Heart left ventricle (tissue), 16 donors: ENCODE results near the gene MOK. TPM values are rescaled to one million over a fixed set of nuclear protein-coding genes. Genes with fewer than 3 reads are reported as not detected.

Experiments
- ATAC-seq, 4 donors: fragments of 200-7000 bp; cut with Tn5 transposase; one replicate each; pipeline ENCODE4 v1.9.1; 2020 to 2022; ENCODE audit warnings: moderate library complexity in 4 of 4, mild to moderate bottlenecking in 3 of 4, moderate number of reproducible peaks in 1 of 4
- DNase-seq, 5 donors: peaks; one replicate each; pipeline ENCODE4 v3.0.0-alpha.2; 2020
- H3K27ac ChIP-seq, 12 donors: fragments of 200-600 bp; sonication (generic) in 4 of 12; one replicate each; pipeline versions ENCODE4 v1.5.0 to v1.8.0; 2016 to 2022; ENCODE audit warnings: mild to moderate bottlenecking in 2 of 12
- H3K27me3 ChIP-seq, 9 donors: fragments of 200-600 bp; sonication (generic) in 2 of 9; one replicate each; pipeline versions ENCODE4 v1.5.1 to v1.8.0; 2016 to 2022; ENCODE audit warnings: mild to moderate bottlenecking in 3 of 9
- H3K36me3 ChIP-seq, 9 donors: fragments of 200-600 bp; sonication (generic) in 2 of 9; one replicate each; pipeline versions ENCODE4 v1.5.0 to v1.8.0; 2018 to 2022; ENCODE audit warnings: mild to moderate bottlenecking in 2 of 9
- H3K4me1 ChIP-seq, 12 donors: fragments of 200-600 bp; sonication (generic) in 4 of 12; one replicate each; pipeline versions ENCODE4 v1.5.0 to v1.8.0; 2016 to 2022; ENCODE audit warnings: mild to moderate bottlenecking in 3 of 12
- H3K4me3 ChIP-seq, 12 donors: fragments of 200-600 bp; sonication (generic) in 4 of 12; one replicate each; pipeline versions ENCODE4 v1.5.0 to v1.8.0; 2017 to 2022; ENCODE audit warnings: mild to moderate bottlenecking in 9 of 12, moderate library complexity in 4 of 12
- H3K9me3 ChIP-seq, 12 donors: fragments of 200-600 bp; sonication (generic) in 4 of 12; one replicate each; pipeline versions ENCODE4 v1.5.0 to v1.8.0; 2016 to 2022; ENCODE audit warnings: mild to moderate bottlenecking in 1 of 12
- POLR2A ChIP-seq, 2 donors: fragments of 450-650 bp; IDR thresholded peaks; one replicate each; pipeline ENCODE4 v1.6.1; 2017; ENCODE audit warnings: antibody characterized with exemption in 2 of 2, mild to moderate bottlenecking in 2 of 2, moderate library complexity in 2 of 2
- WGBS, 4 donors: extraction: QIAGEN DNeasy Blood & Tissue Kit in 2 of 4; methylation state at CpG; one replicate each; pipeline versions ENCODE4 v1.1.5 to v1.1.7; 2013 to 2018; 5-methylcytosine and 5-hydroxymethylcytosine counted together
- intact Hi-C, 10 donors: fragments of 100-400 bp; cut with DNase I; formaldehyde crosslinking; loops; one replicate each; pipeline versions ENCODE4 v1.11.1 to v1.14.2; 2022
- polyA plus RNA-seq, 2 donors: library from polyadenylated mRNA; stranded (reverse); fragments of 200-250 nt; gene quantifications; one replicate each; pipeline ENCODE4 v1.2.3, GENCODE V29; 2013
- total RNA-seq, 9 donors: library from RNA; depleted of rRNA in 2 of 9; stranded (reverse); fragments of >200 nt in 2 of 9; fragmentation: NEBNext Ultra II Directional in 3 of 9; extraction: Animal tissue kit (Norgen Biotek cat#: 25700) in 3 of 9; gene quantifications; one replicate each; pipeline versions ENCODE4 v1.1.0 to v1.2.4, GENCODE V29; 2016 to 2023
- TF ChIP-seq, protein P1 (sequence below), 12 donors: fragments of 200-600 bp; sonication (generic) in 4 of 12; IDR thresholded peaks; one replicate each; pipeline versions ENCODE4 v1.5.0 to v1.8.0; 2018 to 2022; ENCODE audit warnings: antibody characterized with exemption in 12 of 12, mild to moderate bottlenecking in 5 of 12
- donor health status: ischemic (EF 13 %, LVEDD 7.1; RV severe dilation, severe dysfunction).
- donor health status: healthy with polysubstance abuse.
- donor health status: DM: no; HTN: yes; CAD: no.
- donor health status: DM: no; HTN: no; CAD: no.
- donor health status: ischemic (EF 25% LVEDD 6.9; RV normal size, moderate dysfunction).
- donor health status: ischemic (EF 25% LVEDD 5.7; RV mildly dilated, moderate dysfunction).
- donor health status: healthy.
- donor health status: DM: yes; HTN: yes; CAD: no.
- donor health status: ischemic (EF 35%, LVEDD 5.7; RV mildly dilated, moderate dysfunction).
- donor health status: nonischemic (EF 11% LVEDD 7.7; RV severe dilation, severe dysfunction).
- donor health status: DM: yes; HTN: yes; CAD: no.
- donor health status: PGD.
- donor health status: ischemic (EF 29% LVEDD 5.4; RV normal size, mild dysfunction).
- donor health status: nonischemic (EF 23%, LVEDD 6.1; RV moderate dilation, normal function).

The MOK gene
- total and polyA plus RNA-seq, 11 donors = 8.7 to 18.1 (median 12.7) TPM

DNA sequence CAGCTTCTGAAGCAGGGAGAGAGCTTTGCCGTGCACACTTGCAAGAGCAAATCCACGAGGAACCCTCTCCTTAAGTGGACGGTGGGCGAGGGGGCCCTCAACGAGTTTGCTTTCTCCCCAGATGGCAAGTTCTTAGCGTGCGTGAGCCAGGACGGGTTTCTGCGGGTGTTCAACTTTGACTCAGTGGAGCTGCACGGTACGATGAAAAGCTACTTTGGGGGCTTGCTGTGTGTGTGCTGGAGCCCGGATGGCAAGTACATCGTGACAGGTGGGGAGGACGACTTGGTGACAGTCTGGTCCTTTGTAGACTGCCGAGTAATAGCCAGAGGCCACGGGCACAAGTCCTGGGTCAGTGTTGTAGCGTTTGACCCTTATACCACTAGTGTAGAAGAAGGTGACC lies 96.2 kb downstream of the MOK start:
- peaks cover 0 to 85% (median 60%) of the 10 kb centered on the region in 9 donors for H3K36me3 ChIP-seq
- H3K4me3 ChIP-seq = no peak overlapping the region
- TF ChIP-seq, protein P1, sequence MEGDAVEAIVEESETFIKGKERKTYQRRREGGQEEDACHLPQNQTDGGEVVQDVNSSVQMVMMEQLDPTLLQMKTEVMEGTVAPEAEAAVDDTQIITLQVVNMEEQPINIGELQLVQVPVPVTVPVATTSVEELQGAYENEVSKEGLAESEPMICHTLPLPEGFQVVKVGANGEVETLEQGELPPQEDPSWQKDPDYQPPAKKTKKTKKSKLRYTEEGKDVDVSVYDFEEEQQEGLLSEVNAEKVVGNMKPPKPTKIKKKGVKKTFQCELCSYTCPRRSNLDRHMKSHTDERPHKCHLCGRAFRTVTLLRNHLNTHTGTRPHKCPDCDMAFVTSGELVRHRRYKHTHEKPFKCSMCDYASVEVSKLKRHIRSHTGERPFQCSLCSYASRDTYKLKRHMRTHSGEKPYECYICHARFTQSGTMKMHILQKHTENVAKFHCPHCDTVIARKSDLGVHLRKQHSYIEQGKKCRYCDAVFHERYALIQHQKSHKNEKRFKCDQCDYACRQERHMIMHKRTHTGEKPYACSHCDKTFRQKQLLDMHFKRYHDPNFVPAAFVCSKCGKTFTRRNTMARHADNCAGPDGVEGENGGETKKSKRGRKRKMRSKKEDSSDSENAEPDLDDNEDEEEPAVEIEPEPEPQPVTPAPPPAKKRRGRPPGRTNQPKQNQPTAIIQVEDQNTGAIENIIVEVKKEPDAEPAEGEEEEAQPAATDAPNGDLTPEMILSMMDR (IDR thresholded peaks at IDR 0.05) = no peak
- no peak for TF ChIP-seq POLR2A (IDR thresholded peaks at IDR 0.05)
- H3K27me3 ChIP-seq = no peaks in the 10 kb centered on the region
- DNase-seq = no peak
- 82 to 92% (median 88%) methylated on average over 7 to 17 of the region's 17 CpGs for WGBS, 4 donors
- peak overlapping the region in 5 of 12 donors; percentile 10 to 37 (median 13) for H3K27ac ChIP-seq
- no peaks in the 10 kb centered on the region for H3K9me3 ChIP-seq
- ATAC-seq = no peak
- intact Hi-C loops = no loop called here
- H3K4me1 ChIP-seq = peaks cover 0 to 16% (median 0%) of the 10 kb centered on the region in 12 donors

DNA sequence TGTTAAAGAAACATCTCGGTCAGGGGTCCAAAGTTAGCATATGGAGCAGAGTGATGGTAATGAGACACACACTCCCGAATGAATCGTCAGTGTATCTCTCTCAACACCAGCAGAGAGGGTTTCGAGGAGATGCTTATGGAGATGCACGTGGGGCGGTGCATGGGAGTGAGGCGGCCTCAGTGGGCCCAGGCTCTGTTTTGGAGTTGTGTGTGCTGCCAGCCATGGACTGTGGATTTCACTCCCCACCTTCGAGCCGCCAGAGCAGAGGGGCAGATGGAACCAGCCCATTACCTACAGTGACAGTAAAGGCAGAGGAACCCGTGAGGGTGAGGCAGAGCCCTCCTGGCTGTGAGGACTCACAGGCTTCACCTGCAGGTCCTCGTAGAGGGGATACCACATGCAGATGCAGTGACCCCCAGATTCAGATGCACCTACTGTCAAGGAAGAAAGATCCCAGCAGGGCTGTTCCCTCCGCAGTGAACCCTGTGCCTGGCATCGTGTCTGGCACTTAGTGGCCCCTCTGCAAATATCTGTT lies 97.1 kb downstream of the MOK start:
- DNase-seq = no peak
- Histone ChIP-seq H3K27me3 (no peaks in the 10 kb centered on the region), H3K36me3 (peaks cover 0 to 79% (median 61%) of the 10 kb centered on the region in 9 donors), H3K4me3 (no peak overlapping the region), H3K4me1 (peaks cover 0 to 21% (median 0%) of the 10 kb centered on the region in 12 donors), H3K27ac (no peak overlapping the region), H3K9me3 (no peaks in the 10 kb centered on the region)
- intact Hi-C loops = loop anchor here in 1 of 10 donors (1.0 kb wide), 1 partner anchor 17 kb away; no protein-coding TSS in a partner anchor
- TF ChIP-seq, protein P1 (IDR thresholded peaks at IDR 0.05) = no peak
- no peak for TF ChIP-seq POLR2A (IDR thresholded peaks at IDR 0.05)
- WGBS, 4 donors = 91 to 96% (median 94%) methylated on average over 11 to 13 of the region's 13 CpGs
- no peak for ATAC-seq

DNA sequence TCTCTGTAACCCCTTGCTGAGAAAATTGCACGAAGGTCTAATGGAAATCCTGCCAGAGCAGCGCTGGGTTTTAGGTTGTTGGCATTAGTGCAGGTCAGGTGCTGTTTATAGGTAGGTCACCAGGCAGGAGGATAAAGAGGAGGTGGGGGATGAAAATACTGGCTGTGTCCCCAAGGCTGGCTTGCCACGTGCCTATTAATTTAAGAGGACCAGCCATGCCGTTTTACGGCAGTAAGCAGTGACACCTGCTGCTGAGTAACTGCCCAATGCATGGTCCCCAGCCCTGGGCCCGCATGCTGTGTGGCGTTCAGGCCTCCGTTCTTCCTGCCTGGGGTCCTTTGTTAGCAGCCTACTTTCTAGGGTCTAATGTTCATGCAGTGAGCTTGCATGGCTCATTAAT lies 98.0 kb downstream of the MOK start:
- peak in 2 of 4 donors; percentile 20 to 25 for ATAC-seq
- TF ChIP-seq POLR2A (IDR thresholded peaks at IDR 0.05) = no peak
- TF ChIP-seq, protein P1 (IDR thresholded peaks at IDR 0.05) = no peak
- no peak overlapping the region for H3K4me3 ChIP-seq

DNA sequence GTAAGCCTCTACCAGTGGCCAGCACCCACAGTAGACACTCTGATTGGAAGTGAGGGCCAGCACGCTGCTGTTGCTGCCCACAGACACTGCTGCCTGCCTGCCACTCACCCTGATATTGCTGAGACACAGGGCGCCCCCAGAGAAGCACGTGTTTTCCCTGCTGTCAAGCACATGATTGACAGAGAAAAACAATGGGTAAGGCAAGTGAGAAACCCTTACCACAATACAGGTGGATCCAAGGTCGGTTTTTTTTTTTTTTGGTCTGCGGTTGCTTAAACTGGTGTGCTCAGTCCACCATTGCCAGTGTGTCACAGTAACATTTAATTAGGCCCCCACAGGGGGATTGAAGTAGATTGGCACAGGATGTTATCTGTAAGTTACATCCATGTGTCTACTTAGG lies 99.4 kb downstream of the MOK start:
- H3K27ac ChIP-seq = no peak overlapping the region
- H3K9me3 ChIP-seq = no peaks in the 10 kb centered on the region
- TF ChIP-seq, protein P1 (IDR thresholded peaks at IDR 0.05) = no peak
- TF ChIP-seq POLR2A (IDR thresholded peaks at IDR 0.05) = no peak
- DNase-seq (no peak), ATAC-seq (no peak)
- H3K4me3 ChIP-seq = no peak overlapping the region
- H3K27me3 ChIP-seq = no peaks in the 10 kb centered on the region
- 82 to 93% (median 87%) methylated on average over 5 of the region's 5 CpGs for WGBS, 4 donors
- H3K36me3 ChIP-seq = peaks cover 0 to 70% (median 50%) of the 10 kb centered on the region in 9 donors
- intact Hi-C loops = no loop called here
- peaks cover 0 to 19% (median 0%) of the 10 kb centered on the region in 12 donors for H3K4me1 ChIP-seq

More for the DNA sequence above, 98.0 kb downstream of the MOK start:
- intact Hi-C loops = loop anchor here in 1 of 10 donors (1.0 kb wide), 1 partner anchor 18 kb away; no protein-coding TSS in a partner anchor
- Histone ChIP-seq H3K27ac (no peak overlapping the region), H3K9me3 (no peaks in the 10 kb centered on the region), H3K4me1 (peaks cover 0 to 15% (median 0%) of the 10 kb centered on the region in 12 donors), H3K27me3 (no peaks in the 10 kb centered on the region), H3K36me3 (peaks cover 0 to 71% (median 55%) of the 10 kb centered on the region in 9 donors)
- no peak for DNase-seq
- 77 to 84% (median 82%) methylated on average over 8 of the region's 8 CpGs for WGBS, 4 donors
